H1 (cell line): ENCODE results near the gene APBA2. TPM values are rescaled to one million over a fixed set of nuclear protein-coding genes. Genes with fewer than 3 reads are reported as not detected.

ENCODE experiments used
- CTCF ChIA-PET: fragments of 300-600 bp; sonication (Branson Sonifier 250); formaldehyde crosslinking; loops from one replicate; lab custom pipeline; 2021; ENCODE audit not compliant: partially characterized antibody; lab: Charles Lee
- POLR2A ChIA-PET: fragments of 300-600 bp; sonication (Branson Sonifier 250); formaldehyde crosslinking; loops from one replicate; lab custom pipeline; 2021; ENCODE audit warnings: inconsistent platforms; ENCODE audit not compliant: partially characterized antibody; lab: Charles Lee
- DNase-seq, 2 experiments: peaks; one replicate each; pipeline versions ENCODE4 v3.0.0 to v3.0.0-alpha.2; 2010 to 2022; ENCODE audit warnings: low spot score in 2 of 2, low read depth in 1 of 2, mixed read lengths in 1 of 2
- FAIRE-seq: peaks from 2 replicates; lab custom pipeline; 2011; peaks lifted over from hg19 to GRCh38; lab: Jason Lieb, UNC
- H2AFZ ChIP-seq: 2 replicates; pipeline ENCODE4 v1.8.1; 2012; ENCODE audit warnings: low read length, inconsistent platforms
- H2AK5ac ChIP-seq: 2 replicates; pipeline ENCODE4 v1.6.1; 2013; ENCODE audit warnings: low read depth, low read length
- H2BK120ac ChIP-seq: replicated peaks from 2 replicates; pipeline ENCODE3; 2013; ENCODE audit warnings: low read depth, low read length, inconsistent platforms
- H2BK12ac ChIP-seq: 2 replicates; pipeline ENCODE4 v1.6.1; 2013; ENCODE audit warnings: low read depth, low read length
- H2BK15ac ChIP-seq: 2 replicates; pipeline ENCODE4 v1.6.1; 2013; ENCODE audit warnings: low read length
- H2BK20ac ChIP-seq: 2 replicates; pipeline ENCODE4 v1.6.1; 2013; ENCODE audit warnings: low read length
- H2BK5ac ChIP-seq: 2 replicates; pipeline ENCODE4 v1.6.1; 2013; ENCODE audit warnings: low read depth, low read length
- H3K14ac ChIP-seq: 2 replicates; pipeline ENCODE4 v1.6.1; 2013; ENCODE audit warnings: inconsistent platforms; ENCODE audit not compliant: insufficient read length
- H3K18ac ChIP-seq: 2 replicates; pipeline ENCODE4 v1.6.1; 2013; ENCODE audit warnings: low read length; ENCODE audit errors: extremely low read depth
- H3K23ac ChIP-seq: 2 replicates; pipeline ENCODE4 v1.6.1; 2013; ENCODE audit warnings: inconsistent platforms; ENCODE audit not compliant: insufficient read length
- H3K23me2 ChIP-seq: 2 replicates; pipeline ENCODE4 v1.6.1; 2013; ENCODE audit warnings: low read depth, low read length
- H3K27ac ChIP-seq: 2 replicates; pipeline ENCODE4 v1.6.1; 2011; ENCODE audit warnings: low read depth, low read length, inconsistent platforms
- H3K27me3 ChIP-seq, 4 experiments: replicated peaks in 1 of 4; 1 replicate in 1 of 4; 2 replicates in 3 of 4; pipeline versions ENCODE4 v1.6.1 to v1.8.1; 2011 to 2013; ENCODE audit warnings: low read length in 3 of 4, mild to moderate bottlenecking in 3 of 4, inconsistent platforms in 2 of 4, mixed read lengths in 2 of 4, moderate library complexity in 1 of 4; ENCODE audit not compliant: control insufficient read depth in 3 of 4, insufficient read depth in 3 of 4; ENCODE audit errors: extremely low read depth in 1 of 4
- H3K36me3 ChIP-seq, 4 experiments: 2 replicates each; pipeline versions ENCODE4 v1.6.1 to v1.8.1; 2011 to 2013; ENCODE audit warnings: mild to moderate bottlenecking in 4 of 4, low read length in 3 of 4, moderate library complexity in 2 of 4, control low read depth in 1 of 4, inconsistent platforms in 1 of 4; ENCODE audit not compliant: insufficient read depth in 4 of 4, control insufficient read depth in 2 of 4
- H3K4ac ChIP-seq: replicated peaks from 2 replicates; pipeline ENCODE3; 2013; ENCODE audit warnings: low read length, low read depth, mixed read lengths, inconsistent platforms; ENCODE audit not compliant: insufficient read length
- H3K4me1 ChIP-seq, 4 experiments: replicated peaks in 1 of 4; 1 replicate in 1 of 4; 2 replicates in 3 of 4; pipeline versions ENCODE4 v1.6.1 to v1.8.1; 2011 to 2013; ENCODE audit warnings: low read length in 3 of 4, inconsistent platforms in 2 of 4, mixed read lengths in 1 of 4; ENCODE audit not compliant: insufficient read depth in 4 of 4, control insufficient read depth in 3 of 4
- H3K4me2 ChIP-seq, 2 experiments: 2 replicates each; pipeline versions ENCODE4 v1.6.1 to v1.8.1; 2011 to 2013; ENCODE audit warnings: low read depth in 2 of 2, low read length in 2 of 2, control low read depth in 1 of 2, inconsistent platforms in 1 of 2, mild to moderate bottlenecking in 1 of 2; ENCODE audit not compliant: insufficient read depth in 1 of 2
- H3K4me3 ChIP-seq, 4 experiments: fragments of 200-600, 300-600 bp in 1 of 4; sonication (generic), shearing (Covaris generic), sonication (Bioruptor Twin) in 1 of 4; 2 replicates each; pipeline versions ENCODE4 v1.5.1 to v1.8.1; 2011 to 2016; ENCODE audit warnings: low read length in 4 of 4, low read depth in 3 of 4, control low read depth in 2 of 4, inconsistent platforms in 2 of 4, mild to moderate bottlenecking in 2 of 4, mixed read lengths in 1 of 4, moderate library complexity in 1 of 4; ENCODE audit not compliant: insufficient read depth in 2 of 4; ENCODE audit errors: extremely low read depth in 1 of 4
- H3K56ac ChIP-seq: replicated peaks from 2 replicates; pipeline ENCODE3; 2013; ENCODE audit warnings: low read depth, mild to moderate bottlenecking, mixed read lengths, low read length, inconsistent platforms; ENCODE audit not compliant: insufficient read length
- H3K79me1 ChIP-seq: 2 replicates; pipeline ENCODE4 v1.6.1; 2013; ENCODE audit warnings: low read depth, low read length, control low read depth
- H3K79me2 ChIP-seq, 2 experiments: 2 replicates each; pipeline versions ENCODE4 v1.6.1 to v1.8.1; 2012 to 2013; ENCODE audit warnings: low read length in 2 of 2, mild to moderate bottlenecking in 2 of 2, inconsistent platforms in 1 of 2; ENCODE audit not compliant: insufficient read depth in 2 of 2, control insufficient read depth in 1 of 2
- H3K9ac ChIP-seq, 4 experiments: replicated peaks in 1 of 4; 1 replicate in 1 of 4; 2 replicates in 3 of 4; pipeline versions ENCODE4 v1.6.1 to v1.8.1; 2011 to 2013; ENCODE audit warnings: low read depth in 3 of 4, low read length in 3 of 4, control low read depth in 2 of 4, mild to moderate bottlenecking in 2 of 4, moderate library complexity in 2 of 4, inconsistent platforms in 1 of 4; ENCODE audit errors: extremely low read depth in 1 of 4
- H3K9me3 ChIP-seq, 2 experiments: 2 replicates each; pipeline versions ENCODE4 v1.6.1 to v1.8.1; 2012 to 2013; ENCODE audit warnings: mild to moderate bottlenecking in 2 of 2, moderate library complexity in 2 of 2, control low read depth in 1 of 2, inconsistent platforms in 1 of 2, low read depth in 1 of 2, low read length in 1 of 2, mixed read lengths in 1 of 2; ENCODE audit not compliant: insufficient read depth in 2 of 2
- H4K20me1 ChIP-seq, 2 experiments: replicated peaks in 1 of 2; 2 replicates each; pipeline versions ENCODE3 to v1.8.1; 2011 to 2013; ENCODE audit warnings: inconsistent platforms in 2 of 2, low read length in 2 of 2, mild to moderate bottlenecking in 1 of 2; ENCODE audit not compliant: insufficient read depth in 2 of 2, control insufficient read depth in 1 of 2
- H4K5ac ChIP-seq: 2 replicates; pipeline ENCODE4 v1.6.1; 2013; ENCODE audit warnings: low read length, low read depth, mixed read lengths, inconsistent platforms; ENCODE audit not compliant: insufficient read length
- H4K8ac ChIP-seq: 2 replicates; pipeline ENCODE4 v1.8.0; 2013; ENCODE audit warnings: mild to moderate bottlenecking, moderate library complexity, low read length, inconsistent platforms; ENCODE audit not compliant: insufficient read depth; ENCODE audit errors: extremely low read depth
- H4K91ac ChIP-seq: replicated peaks from 2 replicates; pipeline ENCODE3; 2013; ENCODE audit warnings: low read length, mixed read lengths, inconsistent platforms; ENCODE audit not compliant: insufficient read length
- FOSL1 ChIP-seq: IDR thresholded peaks from 2 replicates; pipeline ENCODE4 v1.6.1; 2011; ENCODE audit warnings: mild to moderate bottlenecking, low read depth, low read length, moderate library complexity; ENCODE audit not compliant: insufficient read depth
- POLR2A ChIP-seq, 2 experiments: IDR thresholded peaks; 1 replicate in 1 of 2; 2 replicates in 1 of 2; pipeline ENCODE4 v1.6.1; 2011; ENCODE audit warnings: low read depth in 2 of 2, low read length in 2 of 2, mild to moderate bottlenecking in 2 of 2; ENCODE audit errors: control extremely low read depth in 1 of 2
- SIX5 ChIP-seq: IDR thresholded peaks from 2 replicates; pipeline ENCODE4 v1.6.1; 2011; ENCODE audit warnings: mild to moderate bottlenecking, low read depth, low read length
- TAF1 ChIP-seq: IDR thresholded peaks from 2 replicates; pipeline ENCODE4 v1.6.1; 2011; ENCODE audit warnings: mild to moderate bottlenecking, low read depth, low read length
- WGBS, 2 experiments: shearing (Covaris generic) in 1 of 2; methylation state at CpG; one replicate each; pipeline versions ENCODE4 v1.1.6 to v1.1.7; 2013 to 2015; ENCODE audit warnings: low lambda C conversion rate in 2 of 2, mixed read lengths in 2 of 2, inconsistent platforms in 1 of 2, low coverage in 1 of 2, missing lambda C conversion rate in 1 of 2; ENCODE audit not compliant: insufficient replicate concordance in 2 of 2, insufficient coverage in 1 of 2, insufficient read length in 1 of 2; ENCODE audit errors: extremely low coverage in 1 of 2, missing lambda C conversion rate in 1 of 2; 5-methylcytosine and 5-hydroxymethylcytosine counted together
- polyA plus RNA-seq, 7 experiments: library from polyadenylated mRNA; depleted of rRNA in 3 of 7; stranded (reverse) in 5 of 7; unstranded in 2 of 7; fragments of >200 nt in 5 of 7; fragments of 200-250 nt in 2 of 7; gene quantifications; 1 replicate in 5 of 7; 2 replicates in 1 of 7; 4 replicates in 1 of 7; pipeline versions ENCODE4 v1.2.1 to v1.2.3, GENCODE V29; 2011 to 2013; ENCODE audit warnings: missing spikeins in 2 of 7, mixed read lengths in 2 of 7
- total RNA-seq: library from RNA; stranded (reverse); fragmentation: NEBNext Ultra II Directional; extraction: Animal tissue kit (Norgen Biotek cat#: 25700); gene quantifications from 2 replicates; pipeline ENCODE4 v1.2.1, GENCODE V29; 2021

APBA2 gene
- total and polyA plus RNA-seq, 2 of the 8 experiments (the other 6 are each of a cell fraction or from before 2014, with no cell fraction given): 15.5 to 19.0 TPM

- Histone ChIP-seq H2BK5ac (no peak overlapping the region), H3K4ac (no peak overlapping the region), H3K14ac (no peak overlapping the region), H3K36me3 (no peaks in the 10 kb centered on the region), H2AFZ (no peak overlapping the region), H4K91ac (no peak overlapping the region), H3K79me1 (no peaks in the 10 kb centered on the region; the same call in 1 of the 2 replicates), H3K4me2 (no peak overlapping the region), H3K9ac (no peak overlapping the region), H3K4me3 (no peak overlapping the region), H4K8ac (no peak overlapping the region), H2BK120ac (no peak overlapping the region), H2BK15ac (no peak overlapping the region), H2BK12ac (no peak overlapping the region), H3K9me3 (no peaks in the 10 kb centered on the region), H2AK5ac (0 out of 2 replicates have a peak overlapping the region, but pooled peaks have one; percentile 9), H3K23me2 (peaks cover 3% of the 10 kb centered on the region; the same call in 1 of the 2 replicates), H3K27me3 (peaks cover 7 to 34% (median 29%) of the 10 kb centered on the region in 4 experiments; a peak in 6 of 7 replicates), H4K20me1 (no peaks in the 10 kb centered on the region), H2BK20ac (no peak overlapping the region), H3K56ac (no peak overlapping the region), H3K4me1 (peaks cover 0 to 8% (median 4%) of the 10 kb centered on the region in 4 experiments; a peak in 4 of 7 replicates), H3K18ac (no peak overlapping the region), H3K23ac (no peak overlapping the region), H4K5ac (no peak overlapping the region), H3K27ac (no peak overlapping the region), H3K79me2 (no peaks in the 10 kb centered on the region)
- ChIA-PET POLR2A (no interaction called here), CTCF (interaction anchor here (0.7 to 2.2 kb wide), 2 partner anchors 14 to 17 kb away, joined by 3 to 11 read pairs; no protein-coding TSS in a partner anchor)
- FAIRE-seq: no peak
- DNase-seq: no peak
- WGBS, 2 experiments: 94% methylated on average over 8 of the region's 10 CpGs; no CpG with 5 or more reads in 1 of the 2 experiments
- TF ChIP-seq POLR2A (IDR thresholded peaks at IDR 0.05; ENCODE audit: control extremely low read depth in 1 of 2, low read depth in 2 of 2, low read length in 2 of 2) (no peak), TAF1 (no peak), FOSL1 (no peak), SIX5 (no peak)
Measured at GRCh38 chr15:28888900-28889299, 3.1 kb downstream of the APBA2 start.
